ENCODE results near the gene SEL1L.

SEL1L gene

GRCh38 chr14:81480741-81481140 lies 52.9 kb downstream of the SEL1L start:
- DNase-seq: no peak
- H3K27ac ChIP-seq: no peak overlapping the region
- no peaks in the 10 kb centered on the region for H3K27me3 ChIP-seq (ENCODE audit: insufficient read depth, low read depth, severe bottlenecking)
- H3K36me3 ChIP-seq: peaks cover 45% of the 10 kb centered on the region
- H3K4me3 ChIP-seq (ENCODE audit: low read depth, low read length): no peak overlapping the region
- H3K9me3 ChIP-seq (ENCODE audit: severe bottlenecking): no peaks in the 10 kb centered on the region
- TF ChIP-seq CTCF (IDR thresholded peaks at IDR 0.05; ENCODE audit: low read depth, low read length): no peak

- H3K36me3 ChIP-seq: peaks cover 35% of the 10 kb centered on the region
- no peaks in the 10 kb centered on the region for H3K9me3 ChIP-seq (ENCODE audit: severe bottlenecking)
- no peak for DNase-seq
- no peaks in the 10 kb centered on the region for H3K27me3 ChIP-seq (ENCODE audit: insufficient read depth, low read depth, severe bottlenecking)
- H3K27ac ChIP-seq: no peak overlapping the region
- no peak overlapping the region for H3K4me3 ChIP-seq (ENCODE audit: low read depth, low read length)
- TF ChIP-seq CTCF (IDR thresholded peaks at IDR 0.05; ENCODE audit: low read depth, low read length): no peak
Measured at GRCh38 chr14:81478446-81478845, 55.2 kb downstream of the SEL1L start.

- H3K36me3 ChIP-seq: peaks cover 32% of the 10 kb centered on the region
- no peaks in the 10 kb centered on the region for H3K9me3 ChIP-seq (ENCODE audit: severe bottlenecking)
- no peak for DNase-seq
- H3K4me3 ChIP-seq (ENCODE audit: low read depth, low read length): no peak overlapping the region
- TF ChIP-seq CTCF (IDR thresholded peaks at IDR 0.05; ENCODE audit: low read depth, low read length): no peak
- no peak overlapping the region for H3K27ac ChIP-seq
- H3K27me3 ChIP-seq (ENCODE audit: insufficient read depth, low read depth, severe bottlenecking): no peaks in the 10 kb centered on the region
Measured at GRCh38 chr14:81476816-81477215, 56.8 kb downstream of the SEL1L start.

GRCh38 chr14:81474685-81475324 lies 58.8 kb downstream of the SEL1L start:
- Histone ChIP-seq H3K27me3 (ENCODE audit: insufficient read depth, low read depth, severe bottlenecking) (no peaks in the 10 kb centered on the region), H3K9me3 (ENCODE audit: severe bottlenecking) (no peaks in the 10 kb centered on the region), H3K4me3 (ENCODE audit: low read depth, low read length) (no peak overlapping the region), H3K36me3 (peaks cover 26% of the 10 kb centered on the region), H3K27ac (no peak overlapping the region)
- DNase-seq: no peak
- no peak for TF ChIP-seq CTCF (IDR thresholded peaks at IDR 0.05; ENCODE audit: low read depth, low read length)

- no peak for TF ChIP-seq CTCF (IDR thresholded peaks at IDR 0.05; ENCODE audit: low read depth, low read length)
- peaks cover 21% of the 10 kb centered on the region for H3K36me3 ChIP-seq
- H3K4me3 ChIP-seq (ENCODE audit: low read depth, low read length): no peak overlapping the region
- H3K27ac ChIP-seq: no peak overlapping the region
- DNase-seq: no peak
- H3K27me3 ChIP-seq (ENCODE audit: insufficient read depth, low read depth, severe bottlenecking): no peaks in the 10 kb centered on the region
- no peaks in the 10 kb centered on the region for H3K9me3 ChIP-seq (ENCODE audit: severe bottlenecking)
Measured at GRCh38 chr14:81474148-81474492, 59.5 kb downstream of the SEL1L start.

All from WERI-Rb-1 (cell line).